OCI-LY3 (cell line): Measurements from ENCODE around the gene PPP1R14B.

ENCODE experiments used
- H2AFZ ChIP-seq: fragments of 200-600, 300-600 bp; shearing (Covaris generic); 2 replicates; pipeline ENCODE4 v1.6.0; 2014; ENCODE audit warnings: antibody characterized with exemption, low read depth, low read length
- H3K27ac ChIP-seq: fragments of 200-600, 300-600 bp; sonication (generic); 2 replicates; pipeline ENCODE4 v1.5.1; 2014; ENCODE audit warnings: mild to moderate bottlenecking, low read length, moderate library complexity, mixed read lengths
- H3K27me3 ChIP-seq: fragments of 200-600, 300-600 bp; sonication (generic); 2 replicates; pipeline ENCODE4 v1.6.1; 2014; ENCODE audit warnings: low read depth, low read length, mixed read lengths
- H3K36me3 ChIP-seq: fragments of 200-600, 300-600 bp; sonication (generic); replicated peaks from 2 replicates; pipeline ENCODE3; 2014; ENCODE audit warnings: low read depth, low read length, mixed read lengths
- H3K4me1 ChIP-seq: fragments of 300-600, 200-600 bp; sonication (generic); 2 replicates; pipeline ENCODE4 v1.6.1; 2014; ENCODE audit warnings: low read length, mixed read lengths
- H3K4me2 ChIP-seq: fragments of 200-600, 300-600 bp; sonication (generic); 2 replicates; pipeline ENCODE4 v1.6.1; 2014; ENCODE audit warnings: low read length, mixed read lengths
- H3K4me3 ChIP-seq: fragments of 300-600, 200-600 bp; sonication (generic); 2 replicates; pipeline ENCODE4 v1.5.1; 2014; ENCODE audit warnings: antibody characterized with exemption, mild to moderate bottlenecking, low read length, moderate library complexity
- H3K79me2 ChIP-seq: fragments of 300-600, 200-600 bp; shearing (Covaris generic); 2 replicates; pipeline ENCODE4 v1.6.1; 2014; ENCODE audit warnings: mild to moderate bottlenecking, low read length, mixed read lengths
- H3K9ac ChIP-seq: fragments of 300-600, 200-600 bp; shearing (Covaris generic); 2 replicates; pipeline ENCODE4 v1.6.0; 2014; ENCODE audit warnings: mild to moderate bottlenecking, low read length, moderate library complexity
- H3K9me3 ChIP-seq: fragments of 200-600, 300-600 bp; shearing (Covaris generic); 2 replicates; pipeline ENCODE4 v1.6.1; 2014; ENCODE audit warnings: low read length, mixed read lengths; ENCODE audit not compliant: insufficient read depth
- H4K20me1 ChIP-seq: fragments of 200-600, 300-600 bp; sonication (generic); 2 replicates; pipeline ENCODE4 v1.6.1; 2016; ENCODE audit warnings: low read length, mixed read lengths; ENCODE audit not compliant: insufficient read depth
- CTCF ChIP-seq: fragments of 200-600, 300-600 bp; sonication (generic); IDR thresholded peaks from 2 replicates; pipeline ENCODE4 v1.5.1; 2014; ENCODE audit warnings: antibody characterized with exemption, low read length, low read depth
- EZH2phosphoT487 ChIP-seq: fragments of 200-600 bp; shearing (Covaris generic); IDR thresholded peaks from 2 replicates; pipeline ENCODE4 v1.6.1; 2018; ENCODE audit warnings: antibody characterized with exemption, mixed run types, low read depth

The PPP1R14B gene

GRCh38 chr11:64284048-64284961 is 37.6 kb upstream of the PPP1R14B start, which contains the start of gene BAD:
Gene BAD, minus strand, starts transcription at chr11:64284665. Its CDS starts 297 bp downstream, at chr11:64284368.
- no peaks in the 10 kb centered on the region for H3K9me3 ChIP-seq
- TF ChIP-seq CTCF (0 out of 2 replicates have a peak, but pooled peaks have one; percentile 4), EZH2phosphoT487 (no peak)
- peak within 1 kb of the TSS; percentile 82 for H3K4me3 ChIP-seq
- peak within 1 kb of the TSS; percentile 81 for H3K27ac ChIP-seq
- H2AFZ ChIP-seq: peak within 1 kb of the TSS; percentile 55; the same call in 1 of the 2 replicates
- H3K79me2 ChIP-seq: peaks cover 10% of the 10 kb centered on the region; the same call in 1 of the 2 replicates
- peak within 1 kb of the TSS; percentile 86 for H3K4me2 ChIP-seq
- no peaks in the 10 kb centered on the region for H3K27me3 ChIP-seq
- peaks cover 12% of the 10 kb centered on the region for H3K4me1 ChIP-seq
- H4K20me1 ChIP-seq: no peaks in the 10 kb centered on the region
- H3K9ac ChIP-seq: peak within 1 kb of the TSS; percentile 89
- H3K36me3 ChIP-seq: peaks cover 9% of the 10 kb centered on the region

GRCh38 chr11:64283092-64283491 is 36.3 kb upstream of the PPP1R14B start:
- Histone ChIP-seq H3K4me1 (peaks cover 12% of the 10 kb centered on the region), H3K4me3 (no peak overlapping the region), H3K9me3 (no peaks in the 10 kb centered on the region), H3K79me2 (peaks cover 10% of the 10 kb centered on the region; the same call in 1 of the 2 replicates), H3K27me3 (no peaks in the 10 kb centered on the region), H3K27ac (no peak overlapping the region), H3K4me2 (no peak overlapping the region), H2AFZ (no peak overlapping the region), H3K36me3 (peaks cover 13% of the 10 kb centered on the region), H3K9ac (no peak overlapping the region), H4K20me1 (no peaks in the 10 kb centered on the region)
- no peak for TF ChIP-seq EZH2phosphoT487

GRCh38 chr11:64281957-64282770 is 35.4 kb upstream of the PPP1R14B start:
- no peak for TF ChIP-seq CTCF
- no peak for TF ChIP-seq EZH2phosphoT487
- Histone ChIP-seq H3K27me3 (no peaks in the 10 kb centered on the region), H3K79me2 (peaks cover 10% of the 10 kb centered on the region; the same call in 1 of the 2 replicates), H2AFZ (no peak overlapping the region), H4K20me1 (no peaks in the 10 kb centered on the region), H3K36me3 (peaks cover 13% of the 10 kb centered on the region), H3K27ac (no peak overlapping the region), H3K4me2 (no peak overlapping the region), H3K4me3 (no peak overlapping the region), H3K4me1 (peaks cover 12% of the 10 kb centered on the region), H3K9ac (no peak overlapping the region), H3K9me3 (no peaks in the 10 kb centered on the region)

- Histone ChIP-seq H3K27ac (no peak overlapping the region), H3K9me3 (no peaks in the 10 kb centered on the region), H2AFZ (no peak overlapping the region), H4K20me1 (no peaks in the 10 kb centered on the region), H3K36me3 (peaks cover 18% of the 10 kb centered on the region), H3K27me3 (no peaks in the 10 kb centered on the region), H3K79me2 (peaks cover 5% of the 10 kb centered on the region; the same call in 1 of the 2 replicates), H3K9ac (no peak overlapping the region), H3K4me2 (no peak overlapping the region), H3K4me3 (no peak overlapping the region), H3K4me1 (peaks cover 13% of the 10 kb centered on the region; the same call in 1 of the 2 replicates)
- no peak for TF ChIP-seq EZH2phosphoT487
- TF ChIP-seq CTCF: no peak
These were observed 31.9 kb upstream of the PPP1R14B start for GRCh38 chr11:64278576-64279190.
